Left cardiac atrium (tissue), 4 donors: ENCODE measurements around the gene FHAD1. TPM values are rescaled to one million over a fixed set of nuclear protein-coding genes. Genes with fewer than 3 reads are reported as not detected.
"Not testable (repeated sequence)": the region's sequence is repeated elsewhere in the genome, so short reads cannot be mapped to it uniquely, and the experiment has no call there.

ENCODE experiments used
- ATAC-seq, 2 donors: fragments of 200-7000 bp; cut with Tn5 transposase; one replicate each; pipeline ENCODE4 v1.9.1; 2020; ENCODE audit warnings: mild to moderate bottlenecking in 2 of 2, moderate library complexity in 2 of 2
- DNase-seq: peaks from one replicate; pipeline ENCODE4 v3.0.0-alpha.2; 2020
- intact Hi-C, 2 donors: fragments of 100-400 bp; cut with DNase I; formaldehyde crosslinking; loops; one replicate each; pipeline versions ENCODE4 v1.14.1 to v1.15.1; 2022 to 2023
- total RNA-seq, 2 donors: library from RNA; stranded (reverse); fragmentation: NEBNext Ultra II Directional; extraction: Animal tissue kit (Norgen Biotek cat#: 25700); gene quantifications; one replicate each; pipeline ENCODE4 v1.2.1, GENCODE V29; 2021
- donor health status: DM: no; HTN: yes; CAD: no.
- donor health status: DM: no; HTN: yes; CAD: no; lungs with severe emphysema.
- donor health status: DM: yes; HTN: yes; CAD: no.
- donor health status: Dilated cardiomyopathy.

FHAD1 gene
- total RNA-seq, 2 donors from 2014 or later = 0.47 TPM; not detected in 1

DNA sequence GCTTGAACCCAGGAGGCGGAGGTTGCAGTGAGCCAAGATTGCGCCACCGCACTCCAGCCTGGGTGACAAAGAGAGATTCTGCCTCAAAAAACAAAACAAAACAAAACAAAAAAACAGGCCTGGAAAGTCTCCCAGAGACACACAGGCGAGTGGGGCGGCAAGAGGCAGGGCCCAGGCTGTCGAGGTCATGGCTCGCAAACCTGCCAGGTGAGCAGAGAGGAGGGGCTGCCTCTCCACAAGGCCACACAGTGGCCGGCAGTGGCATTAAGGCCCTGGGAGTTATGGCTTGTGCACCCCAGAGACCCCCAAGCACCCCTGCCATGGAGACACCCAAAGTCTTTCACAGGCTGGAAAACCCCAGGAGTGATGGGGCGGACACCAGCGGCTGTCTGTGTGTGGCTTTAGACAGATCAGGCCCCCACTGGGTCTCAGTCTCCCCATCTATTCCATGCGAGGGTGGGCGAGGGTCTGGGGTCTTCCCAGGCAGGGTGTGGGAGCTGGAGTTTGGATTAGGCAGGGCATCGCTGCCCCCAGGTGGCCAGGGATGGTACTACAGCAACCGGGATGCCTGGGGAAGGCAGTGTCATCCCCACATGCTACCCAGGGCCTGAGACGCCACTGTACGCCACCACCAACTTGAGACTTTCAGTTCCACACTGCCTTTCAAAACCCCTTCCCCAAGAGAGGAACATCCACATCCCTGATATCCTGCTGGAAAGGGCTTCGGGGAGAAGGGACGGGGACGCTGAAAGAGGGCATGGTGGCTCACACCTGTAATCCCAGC lies 184.0 kb downstream of the FHAD1 start:
- DNase-seq (peak; percentile 65), ATAC-seq (peak; percentile 50 to 54)
- intact Hi-C loops = loop anchor here (1.0 to 2.0 kb wide), 2 partner anchors 108 kb away; no protein-coding TSS in a partner anchor

DNA sequence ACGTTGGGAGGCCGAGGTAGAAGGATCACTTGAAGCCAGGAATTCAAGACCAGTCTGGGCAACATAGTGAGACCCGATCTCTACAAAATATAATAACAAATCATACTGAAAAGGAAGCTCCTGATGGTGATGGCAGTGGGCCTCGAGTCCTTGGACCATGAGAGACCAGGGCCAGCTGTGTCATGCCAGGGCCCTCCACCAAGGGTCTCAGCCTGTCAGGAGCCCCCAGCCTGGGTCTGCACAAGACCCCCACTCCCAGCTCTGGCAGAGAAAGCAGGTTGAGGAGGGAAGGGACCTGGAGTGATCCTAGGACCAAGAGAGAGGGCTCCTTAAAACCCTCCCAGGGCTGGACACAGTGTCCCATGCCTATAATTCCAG lies 184.5 kb downstream of the FHAD1 start:
- intact Hi-C loops = loop anchor here (1.0 to 2.0 kb wide), 2 partner anchors 108 to 109 kb away; no protein-coding TSS in a partner anchor
- no peak for ATAC-seq

GRCh38 chr1:15432324-15432723 lies 185.3 kb downstream of the FHAD1 start:
- intact Hi-C loops = no loop called here
- ATAC-seq (no peak), DNase-seq (no peak)

More for the DNA sequence above, 184.5 kb downstream of the FHAD1 start:
- no peak for DNase-seq

- DNase-seq (no peak), ATAC-seq (no peak)
- intact Hi-C loops = no loop called here
Measured at GRCh38 chr1:15433471-15433870, 186.4 kb downstream of the FHAD1 start.

- DNase-seq, intact Hi-C loops, ATAC-seq: not testable (repeated sequence)
Measured at GRCh38 chr1:15434739-15435138, 187.7 kb downstream of the FHAD1 start.

GRCh38 chr1:15435239-15436077 lies 188.4 kb downstream of the FHAD1 start:
- DNase-seq = no peak
- no peak for ATAC-seq
- intact Hi-C loops = no loop called here

DNA sequence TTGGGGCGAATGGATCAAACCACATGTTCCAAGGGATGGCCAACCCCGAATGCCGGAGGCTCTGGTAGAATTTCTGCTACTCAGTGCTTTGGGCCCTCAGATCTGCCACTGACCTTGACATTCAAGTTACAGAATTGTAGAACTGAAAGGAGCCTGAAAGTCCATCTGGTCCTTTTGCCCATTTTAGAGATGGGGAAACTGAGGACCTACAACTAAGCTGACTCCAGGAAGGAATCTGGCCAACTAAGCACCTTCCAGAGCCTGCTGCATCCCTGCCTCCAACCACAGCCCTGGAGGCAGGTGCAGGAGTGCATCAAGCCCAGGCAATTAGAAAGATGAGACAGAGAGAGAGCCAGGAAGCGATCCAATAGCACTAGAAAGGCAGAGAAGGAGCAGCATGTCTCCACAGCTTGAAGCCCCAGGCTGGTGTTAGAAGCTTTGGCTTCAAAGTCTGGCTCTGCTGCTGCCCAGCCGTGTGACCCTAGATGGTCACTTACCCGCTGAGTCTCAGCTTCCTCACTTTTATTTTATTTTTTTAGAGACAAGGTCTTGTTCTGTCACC lies 189.9 kb downstream of the FHAD1 start:
- ATAC-seq (no peak), DNase-seq (no peak)
- intact Hi-C loops = no loop called here

GRCh38 chr1:15439325-15439724 lies 192.3 kb downstream of the FHAD1 start:
- ATAC-seq = no peak
- DNase-seq = no peak
- intact Hi-C loops = no loop called here

- no peak for DNase-seq
- intact Hi-C loops = no loop called here
- no peak for ATAC-seq
Measured at GRCh38 chr1:15440357-15440756, 193.3 kb downstream of the FHAD1 start.

DNA sequence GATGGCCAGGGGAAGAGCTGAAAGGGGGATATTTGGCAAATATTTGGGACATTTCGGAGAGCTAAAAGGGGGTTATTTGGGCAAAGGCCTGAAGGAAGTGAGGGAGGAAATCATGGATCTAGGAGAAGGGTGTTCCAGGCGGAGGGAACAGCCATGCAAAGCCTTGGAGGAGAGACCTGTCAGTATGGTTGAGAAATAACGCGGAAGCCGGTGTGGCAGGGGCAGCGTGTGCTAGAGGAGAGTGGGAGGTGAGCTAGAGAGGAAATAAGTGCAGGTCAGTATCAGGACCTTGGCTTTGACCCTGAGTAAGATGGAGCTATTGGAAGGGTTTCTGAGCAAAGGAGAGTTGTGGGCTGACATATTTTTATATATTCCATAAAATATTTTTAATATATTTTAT lies 194.2 kb downstream of the FHAD1 start:
- ATAC-seq (no peak), DNase-seq (no peak)
- intact Hi-C loops = no loop called here

DNA sequence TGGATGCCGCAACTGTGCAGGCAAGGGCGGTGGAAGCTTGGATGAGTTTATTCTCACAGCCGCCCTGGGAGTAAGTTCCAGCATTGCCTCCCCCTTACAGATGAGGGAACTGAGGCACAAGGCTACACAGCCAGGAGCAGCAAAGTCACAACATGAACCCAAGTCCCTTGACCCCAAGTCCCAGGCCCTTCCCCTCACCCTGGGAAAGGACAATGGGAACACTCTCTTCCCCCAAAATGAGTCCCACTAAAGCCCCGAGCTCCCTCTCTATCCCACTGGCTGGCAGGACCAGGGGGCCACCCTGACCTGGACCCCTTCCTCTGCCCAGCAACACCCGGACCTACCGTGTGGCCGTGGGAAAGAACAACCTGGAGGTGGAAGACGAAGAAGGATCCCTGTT lies 195.1 kb downstream of the FHAD1 start:
- DNase-seq = no peak
- intact Hi-C loops = no loop called here
- no peak for ATAC-seq

DNA sequence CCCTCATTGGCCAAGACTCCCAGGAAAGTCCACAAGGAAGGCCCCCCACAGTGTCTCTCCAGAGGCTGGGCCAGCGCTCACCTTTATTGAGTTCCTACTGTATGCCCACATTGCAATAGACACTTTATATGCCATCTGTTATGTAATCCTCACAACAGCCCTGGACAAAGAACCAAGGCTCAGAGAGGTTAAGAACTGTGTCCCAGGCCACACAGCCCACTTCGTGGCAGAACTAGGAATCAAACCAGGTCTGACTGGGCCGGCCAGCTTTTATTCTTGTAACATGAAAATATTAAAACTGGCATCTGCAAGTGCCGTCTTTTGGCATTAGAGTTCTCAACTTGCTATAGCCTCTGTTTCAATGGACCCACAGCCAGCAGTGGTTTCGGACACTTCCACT lies 195.7 kb downstream of the FHAD1 start:
- intact Hi-C loops = no loop called here
- ATAC-seq (no peak), DNase-seq (no peak)

- DNase-seq = no peak
- intact Hi-C loops = no loop called here
- ATAC-seq = no peak
Measured at GRCh38 chr1:15443281-15443680, 196.3 kb downstream of the FHAD1 start.

DNA sequence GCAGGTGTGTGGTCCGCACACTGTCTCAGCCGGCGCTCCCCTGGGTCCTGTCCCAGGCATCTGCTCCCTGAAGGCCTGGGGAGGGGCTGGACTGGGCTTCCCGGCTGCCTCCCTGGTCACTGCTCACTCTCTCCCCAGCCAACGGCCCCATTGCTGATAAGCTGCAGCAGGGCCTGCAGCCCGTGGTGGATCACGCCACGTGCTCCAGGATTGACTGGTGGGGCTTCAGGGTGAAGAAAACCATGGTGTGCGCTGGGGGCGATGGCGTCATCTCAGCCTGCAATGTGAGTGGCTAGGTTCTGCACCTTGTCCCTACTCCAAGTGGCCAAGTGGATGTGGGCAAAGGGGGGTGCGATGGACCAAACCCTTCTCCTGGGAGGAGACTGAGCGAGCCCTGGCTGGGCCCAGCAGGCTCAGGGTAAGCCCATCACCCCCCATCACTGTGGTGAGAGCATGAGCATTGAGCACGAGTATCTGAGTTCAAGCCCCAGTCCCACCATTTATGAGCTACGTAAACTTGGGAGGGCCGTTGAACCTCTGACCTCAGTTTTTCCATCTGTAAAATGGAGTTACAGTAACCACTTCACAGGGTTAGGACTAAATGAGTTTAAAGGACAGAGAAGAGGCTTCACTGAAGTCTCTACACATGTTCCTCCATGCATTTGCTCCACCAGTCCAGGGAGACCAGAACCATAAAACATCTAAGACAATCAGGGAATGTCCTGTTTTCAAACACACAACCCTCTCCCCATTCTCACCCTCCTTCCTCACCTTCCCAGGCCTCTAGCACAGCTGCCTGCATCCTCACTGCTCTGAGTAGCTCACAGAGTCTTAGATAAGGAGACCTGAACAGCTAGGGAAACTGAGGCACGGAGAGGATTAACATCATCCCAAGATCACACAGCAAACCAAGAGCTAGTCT lies 197.7 kb downstream of the FHAD1 start:
- intact Hi-C loops = no loop called here
- ATAC-seq (no peak), DNase-seq (no peak)

- DNase-seq (no peak), ATAC-seq (no peak)
- intact Hi-C loops = no loop called here
Measured at GRCh38 chr1:15445390-15446122, 198.5 kb downstream of the FHAD1 start.

DNA sequence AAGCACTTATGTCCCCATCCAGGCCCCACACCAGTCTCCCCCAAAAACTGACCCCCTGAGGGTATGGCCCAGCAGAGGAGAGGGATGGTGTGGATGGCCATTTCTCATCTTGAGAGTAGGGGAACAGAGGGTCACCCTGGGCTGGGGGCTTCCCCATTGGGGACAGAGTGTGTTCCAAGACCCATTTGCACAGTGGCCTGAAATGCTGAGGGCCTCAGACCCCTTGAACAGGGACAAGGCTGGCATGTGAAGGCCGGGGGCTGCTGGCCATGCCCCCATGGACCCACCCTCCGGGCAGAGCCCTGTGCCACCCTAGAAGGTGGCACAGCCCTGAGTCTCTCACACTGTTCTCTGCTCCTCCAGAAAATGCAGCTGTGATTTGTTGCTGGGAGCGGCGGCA lies 199.2 kb downstream of the FHAD1 start:
- ATAC-seq = no peak
- no peak for DNase-seq
- intact Hi-C loops = no loop called here
